ENCODE measurements around the gene CORO2B.

Gene CORO2B

GRCh38 chr15:68639926-68640600, 61.3 kb downstream of the CORO2B start:
- no peak overlapping the region for H3K4me3 ChIP-seq (ENCODE audit: low read depth, low read length)
- no peak for TF ChIP-seq CTCF (IDR thresholded peaks at IDR 0.05)
- no peaks in the 10 kb centered on the region for H3K9me3 ChIP-seq (ENCODE audit: control insufficient read depth, low read length)
- no peak overlapping the region for H3K9ac ChIP-seq
- H3K4me1 ChIP-seq = no peaks in the 10 kb centered on the region
- no peak overlapping the region for H3K4me2 ChIP-seq (ENCODE audit: low read length)
- H3K27me3 ChIP-seq (ENCODE audit: control insufficient read depth, insufficient read depth, low read length) = no peaks in the 10 kb centered on the region
- H2AFZ ChIP-seq = no peak overlapping the region
- no peak overlapping the region for H3K27ac ChIP-seq
- no peaks in the 10 kb centered on the region for H3K36me3 ChIP-seq (ENCODE audit: control insufficient read depth, insufficient read depth, low read length)
- H3K79me2 ChIP-seq = no peaks in the 10 kb centered on the region

- H3K27ac ChIP-seq = no peak overlapping the region
- H3K36me3 ChIP-seq (ENCODE audit: control insufficient read depth, insufficient read depth, low read length) = no peaks in the 10 kb centered on the region
- no peak overlapping the region for H3K4me2 ChIP-seq (ENCODE audit: low read length)
- H3K9ac ChIP-seq = no peak overlapping the region
- no peak overlapping the region for H2AFZ ChIP-seq
- no peaks in the 10 kb centered on the region for H3K4me1 ChIP-seq
- no peak overlapping the region for H3K4me3 ChIP-seq (ENCODE audit: low read depth, low read length)
- TF ChIP-seq CTCF (IDR thresholded peaks at IDR 0.05) = no peak
- H3K79me2 ChIP-seq = no peaks in the 10 kb centered on the region
- H3K27me3 ChIP-seq (ENCODE audit: control insufficient read depth, insufficient read depth, low read length) = no peaks in the 10 kb centered on the region
- H3K9me3 ChIP-seq (ENCODE audit: control insufficient read depth, low read length) = no peaks in the 10 kb centered on the region
Observed at GRCh38 chr15:68640791-68641331, 62.1 kb downstream of the CORO2B start.

GRCh38 chr15:68641376-68641775, 62.6 kb downstream of the CORO2B start:
- Histone ChIP-seq H3K27me3 (ENCODE audit: control insufficient read depth, insufficient read depth, low read length) (no peaks in the 10 kb centered on the region), H3K27ac (no peak overlapping the region), H3K36me3 (ENCODE audit: control insufficient read depth, insufficient read depth, low read length) (no peaks in the 10 kb centered on the region), H3K79me2 (no peaks in the 10 kb centered on the region), H3K9me3 (ENCODE audit: control insufficient read depth, low read length) (no peaks in the 10 kb centered on the region), H3K9ac (no peak overlapping the region), H3K4me2 (ENCODE audit: low read length) (no peak overlapping the region), H3K4me3 (ENCODE audit: low read depth, low read length) (no peak overlapping the region), H2AFZ (no peak overlapping the region), H3K4me1 (no peaks in the 10 kb centered on the region)
- no peak for TF ChIP-seq CTCF (IDR thresholded peaks at IDR 0.05)

GRCh38 chr15:68642491-68642845, 63.7 kb downstream of the CORO2B start:
- H3K9ac ChIP-seq = no peak overlapping the region
- no peak for TF ChIP-seq CTCF (IDR thresholded peaks at IDR 0.05)
- no peak overlapping the region for H3K27ac ChIP-seq
- no peak overlapping the region for H3K4me2 ChIP-seq (ENCODE audit: low read length)
- no peaks in the 10 kb centered on the region for H3K79me2 ChIP-seq
- H3K9me3 ChIP-seq (ENCODE audit: control insufficient read depth, low read length) = no peaks in the 10 kb centered on the region
- no peaks in the 10 kb centered on the region for H3K36me3 ChIP-seq (ENCODE audit: control insufficient read depth, insufficient read depth, low read length)
- H3K4me1 ChIP-seq = no peaks in the 10 kb centered on the region
- no peak overlapping the region for H2AFZ ChIP-seq
- H3K4me3 ChIP-seq (ENCODE audit: low read depth, low read length) = no peak overlapping the region
- H3K27me3 ChIP-seq (ENCODE audit: control insufficient read depth, insufficient read depth, low read length) = no peaks in the 10 kb centered on the region

Data from parathyroid adenoma (tissue), 2 donors.